GM21447 (cell line): ENCODE results near the gene UCN.
"Not testable (repeated sequence)": the region's sequence is repeated elsewhere in the genome, so short reads cannot be mapped to it uniquely, and the experiment has no call there.

ENCODE experiments used
- ATAC-seq: cut with Tn5 transposase; IDR thresholded peaks from one replicate; pipeline ENCODE4 v1.9.1; 2021; ENCODE audit not compliant: unreplicated experiment

UCN gene

GRCh38 chr2:27315122-27315521 lies 6.9 kb upstream of the UCN start:
- no peak for ATAC-seq

- no peak for ATAC-seq
These were observed 6.5 kb upstream of the UCN start for GRCh38 chr2:27314709-27315108.

DNA sequence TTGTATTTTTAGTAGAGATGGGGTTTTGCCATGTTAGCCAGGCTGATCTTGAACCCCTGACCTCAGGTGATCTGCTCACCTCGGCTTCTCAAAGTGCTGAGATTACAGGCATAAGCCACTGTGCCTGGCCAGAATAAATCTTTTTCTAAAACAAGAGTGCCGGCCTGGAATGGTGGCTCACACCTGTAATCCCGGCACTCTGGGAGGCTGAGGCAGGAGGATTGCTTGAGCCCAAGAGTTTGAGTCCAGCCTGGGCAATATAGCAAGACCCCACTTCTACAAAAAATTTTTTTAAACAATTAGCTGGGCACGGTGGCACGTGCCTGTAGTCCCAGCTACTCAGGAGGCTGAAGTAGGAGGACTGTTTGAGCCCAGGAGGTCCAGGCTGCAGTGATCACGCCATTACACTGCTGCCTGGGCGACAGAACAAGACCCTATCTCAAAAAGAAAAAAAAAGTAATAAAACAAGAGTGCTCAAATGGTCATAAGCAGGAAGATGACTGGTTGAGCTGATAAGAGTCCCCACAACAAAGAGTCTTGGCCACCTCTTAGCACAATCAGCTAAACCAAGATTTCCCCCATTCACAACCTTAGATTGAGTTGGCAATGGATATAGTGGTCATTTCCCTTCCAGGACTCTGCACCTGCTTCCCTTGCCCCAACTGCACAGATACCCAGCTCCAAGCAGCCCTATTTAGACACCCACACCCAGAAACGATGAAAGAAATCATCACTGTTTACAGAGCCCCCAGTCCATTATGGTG lies 5.8 kb upstream of the UCN start:
- no peak for ATAC-seq

DNA sequence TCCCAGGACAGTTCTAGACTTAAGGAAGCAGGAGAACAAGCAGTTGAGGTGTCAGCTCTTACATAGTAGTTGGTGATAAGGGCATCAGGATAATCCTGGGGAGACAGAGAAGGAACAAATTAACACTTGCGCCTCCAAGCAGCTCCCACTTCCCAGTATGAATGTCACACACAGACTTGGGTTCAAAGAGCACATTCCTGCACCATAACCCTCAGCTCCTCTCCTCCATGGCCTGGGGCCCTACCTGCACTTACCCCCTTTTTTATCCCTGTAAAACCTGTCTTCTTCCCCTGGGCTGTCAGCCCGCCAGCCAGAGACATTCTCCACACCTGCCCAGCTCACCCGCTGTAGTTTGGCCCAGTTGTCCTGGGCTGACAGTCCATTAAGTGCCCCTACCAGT lies 3.9 kb upstream of the UCN start:
- no peak for ATAC-seq

DNA sequence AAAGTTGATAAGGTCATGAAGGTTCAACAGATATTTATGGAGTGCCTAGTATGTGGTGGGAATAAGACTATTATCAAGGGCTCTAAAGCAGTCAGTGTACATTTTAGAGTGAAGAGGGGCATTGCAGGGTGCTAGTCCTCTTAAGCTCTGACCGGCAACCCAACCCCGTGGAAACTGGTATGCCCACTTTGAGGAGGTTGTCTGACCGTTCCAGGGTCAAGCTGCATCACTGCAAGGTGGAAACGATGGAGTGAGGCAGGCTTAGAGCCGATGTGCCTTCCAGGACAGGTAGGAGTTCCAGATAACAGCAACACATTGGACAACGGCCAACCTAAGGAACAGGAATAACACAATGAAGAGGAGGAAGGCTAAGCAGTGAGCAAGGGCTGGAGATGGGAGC lies 1.4 kb upstream of the UCN start:
- no peak for ATAC-seq

GRCh38 chr2:27307545-27308358 lies 493 bp downstream of the UCN start:
- ATAC-seq = no peak

GRCh38 chr2:27307287-27307544 lies 1.0 kb downstream of the UCN start:
- no peak for ATAC-seq

DNA sequence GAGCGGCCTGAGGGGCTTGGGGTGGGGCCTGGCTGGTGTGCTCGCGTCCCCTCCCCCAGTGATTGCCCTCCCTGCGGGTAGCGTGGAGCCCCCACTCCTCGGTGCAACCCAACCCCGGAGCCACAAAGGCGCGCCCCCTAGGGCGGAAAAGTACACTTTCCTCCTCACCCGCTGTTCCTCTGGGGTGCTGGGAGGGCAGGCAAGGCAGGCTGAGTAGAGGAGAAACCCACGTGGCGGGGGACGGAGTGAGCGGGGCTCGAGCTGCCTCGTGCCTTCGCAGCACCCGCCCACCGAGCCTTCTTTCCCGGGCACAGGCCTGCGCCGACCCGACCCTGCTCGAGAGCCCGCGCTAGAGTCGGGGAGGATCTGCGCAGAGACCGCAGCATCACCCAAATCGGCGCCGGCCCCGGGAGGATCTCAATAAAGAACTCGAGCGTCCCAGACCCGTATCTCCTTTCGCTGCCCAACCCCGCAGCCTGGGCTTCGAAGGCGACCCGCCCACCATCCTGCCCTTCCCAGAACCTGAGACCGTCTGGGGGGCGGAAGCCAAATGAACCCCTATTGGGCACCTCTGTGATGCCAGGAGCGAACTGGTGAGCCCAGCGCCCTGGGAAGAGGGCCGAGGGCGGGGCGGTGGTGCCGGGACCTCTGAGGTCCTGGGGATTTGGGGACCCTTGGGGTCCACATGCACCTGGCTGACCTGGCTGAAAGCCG lies 1.5 kb downstream of the UCN start:
- ATAC-seq = no peak

- ATAC-seq = no peak
These were observed 2.1 kb downstream of the UCN start for GRCh38 chr2:27306136-27306535.

GRCh38 chr2:27305516-27305915 lies 2.7 kb downstream of the UCN start:
- no peak for ATAC-seq

GRCh38 chr2:27304488-27305240 lies 3.6 kb downstream of the UCN start:
- ATAC-seq = no peak

DNA sequence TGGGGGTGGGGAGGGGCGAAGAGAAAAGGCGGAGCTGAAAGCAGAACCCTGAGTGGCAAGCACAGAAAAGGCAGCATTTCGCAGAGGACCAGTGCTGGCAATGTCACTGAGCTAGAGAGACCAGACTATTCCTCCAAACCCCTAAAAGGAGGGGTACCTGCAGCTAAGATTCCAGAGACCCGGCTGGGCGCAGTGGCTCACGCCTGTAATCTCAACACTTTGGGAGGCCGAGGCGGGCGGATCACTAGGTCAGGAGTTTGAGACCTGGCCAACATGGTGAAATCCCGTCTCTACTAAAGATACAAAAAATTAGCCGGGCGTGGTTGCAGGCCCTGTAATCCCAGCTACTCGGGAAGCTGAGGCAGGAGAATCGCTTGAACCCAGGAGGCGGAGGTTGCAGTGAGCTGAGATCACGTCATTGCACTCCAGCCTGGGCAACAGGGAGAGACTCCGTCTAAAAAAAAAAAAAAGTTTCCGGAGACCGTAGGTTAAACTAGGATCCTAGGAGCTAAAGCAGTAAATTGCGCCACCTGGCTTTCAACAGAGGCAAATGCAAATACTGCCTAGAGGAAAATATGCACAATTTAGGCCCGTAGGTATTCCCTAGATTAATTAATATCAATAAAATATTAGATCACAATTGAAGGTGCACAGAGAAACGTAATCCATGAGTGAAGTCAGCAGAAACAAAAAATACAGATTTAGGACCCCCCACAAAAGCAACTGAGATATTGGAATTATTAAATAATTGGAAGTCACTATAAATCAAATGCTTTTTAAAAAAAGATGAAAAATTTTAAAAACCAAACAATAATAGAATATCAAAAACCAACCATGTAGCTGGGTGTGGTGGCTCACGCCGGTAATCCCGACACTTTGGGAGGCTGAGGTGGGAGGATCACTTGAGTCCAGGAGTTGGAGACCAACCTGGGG lies 4.9 kb downstream of the UCN start:
- no peak for ATAC-seq

GRCh38 chr2:27300606-27301005 lies 7.6 kb downstream of the UCN start:
- ATAC-seq = not testable (repeated sequence)

DNA sequence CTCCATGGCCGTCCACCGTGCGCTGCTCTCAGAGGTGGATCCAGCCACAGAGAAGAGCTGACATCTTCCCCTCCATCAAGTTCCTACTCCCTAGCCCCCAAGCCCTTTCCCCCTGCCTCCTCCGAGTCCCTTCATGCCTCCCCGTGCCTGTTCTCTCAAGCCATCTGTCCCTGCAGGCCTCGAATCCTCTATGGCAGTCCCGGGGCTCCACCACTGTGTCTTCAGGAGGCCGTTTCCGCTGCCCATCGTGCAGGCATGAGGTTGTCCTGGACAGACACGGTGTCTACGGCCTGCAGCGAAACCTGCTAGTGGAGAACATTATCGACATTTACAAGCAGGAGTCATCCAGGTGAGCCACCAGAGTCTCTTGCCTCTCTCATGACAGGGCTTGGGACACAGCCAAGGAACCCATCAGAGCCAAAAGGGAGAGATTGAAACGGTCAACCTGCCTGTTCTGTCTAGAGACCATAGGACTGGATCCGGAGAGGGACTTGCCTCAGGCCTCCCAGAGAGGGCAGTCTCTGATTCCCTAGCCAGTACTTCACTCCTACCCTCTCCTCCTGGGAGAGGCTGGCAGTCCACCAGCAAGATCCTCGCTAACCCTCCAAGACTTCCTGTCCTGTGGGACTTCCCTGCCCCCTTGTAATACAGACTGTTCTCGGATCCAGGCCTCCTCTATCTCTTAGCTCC lies 9.7 kb downstream of the UCN start:
- no peak for ATAC-seq

DNA sequence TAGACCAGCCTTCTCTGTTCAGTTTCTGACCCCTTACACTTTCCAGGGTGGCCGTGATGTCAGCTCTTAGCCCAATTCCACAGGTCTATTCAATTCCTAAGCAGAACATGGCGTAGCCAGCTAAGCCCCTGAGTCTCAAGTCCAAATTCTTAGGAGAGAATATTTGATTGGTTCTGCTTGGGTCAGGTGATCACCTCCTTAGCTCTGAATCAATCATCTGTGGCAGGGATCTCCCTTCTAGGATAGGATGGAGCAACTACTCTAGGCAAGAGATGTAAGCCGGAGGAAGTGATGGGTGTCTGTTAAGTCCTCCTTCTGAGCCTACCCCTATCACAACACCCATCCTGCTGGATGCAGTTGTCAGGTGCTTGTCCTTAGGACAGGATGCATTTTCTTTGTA lies 11.1 kb downstream of the UCN start:
- ATAC-seq = no peak

DNA sequence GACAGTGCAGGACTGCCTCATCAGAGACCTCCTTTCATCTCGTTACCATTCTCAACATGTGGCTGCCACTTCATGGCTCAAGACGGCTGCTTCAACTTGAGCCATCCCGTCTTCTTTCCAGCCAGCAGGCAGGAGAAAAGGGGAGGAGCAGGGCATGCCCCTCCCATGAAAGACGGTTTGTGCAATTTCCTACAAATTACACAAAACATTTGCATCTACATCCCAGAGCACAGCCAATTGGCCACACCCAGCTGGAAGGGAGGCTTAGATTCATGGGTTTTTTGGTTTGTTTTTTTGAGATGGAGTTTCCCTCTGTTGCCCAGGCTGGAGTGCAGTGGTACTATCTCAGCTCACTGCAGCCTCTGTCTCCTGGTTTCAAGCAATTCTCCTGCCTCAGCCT lies 11.8 kb downstream of the UCN start:
- ATAC-seq = no peak

- ATAC-seq = no peak
These were observed 13.3 kb downstream of the UCN start for GRCh38 chr2:27294928-27295327.

DNA sequence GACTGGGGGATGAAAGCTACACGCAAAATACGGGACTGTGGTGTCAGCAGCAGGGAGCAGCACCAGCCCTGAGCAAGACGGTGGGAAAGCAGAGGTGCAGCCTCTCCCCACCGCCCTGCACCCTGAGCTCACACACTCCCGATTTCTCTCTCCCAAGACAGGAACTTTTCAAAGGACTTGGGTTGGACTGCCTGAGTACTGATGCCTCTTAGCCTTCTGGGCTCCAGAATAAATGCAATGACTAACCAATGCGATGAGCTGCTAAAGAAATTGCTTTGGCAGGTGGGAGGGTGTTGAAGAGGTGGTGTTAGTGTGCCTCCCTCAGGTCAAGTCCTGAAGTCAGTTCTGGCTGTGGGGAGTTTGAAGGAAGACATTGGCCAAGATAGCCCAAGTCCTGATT lies 16.4 kb downstream of the UCN start:
- no peak for ATAC-seq

DNA sequence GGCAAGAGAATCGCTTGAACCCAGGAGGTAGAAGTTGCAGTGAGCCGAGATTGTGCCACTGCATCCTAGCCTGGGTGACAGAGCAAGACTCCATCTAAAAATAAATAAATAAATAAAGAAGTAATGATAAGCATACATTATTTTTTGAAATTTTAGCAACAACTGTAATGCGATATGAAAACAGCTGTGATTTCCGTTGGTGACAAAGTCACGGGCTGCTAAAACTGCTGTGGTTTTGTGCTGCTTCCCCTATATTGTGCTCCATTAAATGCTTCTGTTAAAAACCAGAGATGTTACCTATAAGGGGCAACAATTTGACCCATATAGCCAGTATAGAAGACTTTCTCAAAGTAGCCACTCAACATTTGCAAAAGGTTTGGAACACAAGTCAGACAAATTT lies 17.7 kb downstream of the UCN start:
- ATAC-seq = no peak

GRCh38 chr2:27288610-27289009 lies 19.6 kb downstream of the UCN start:
- no peak for ATAC-seq
